Measurements from ENCODE around the gene SPINK13.
"Not testable (repeated sequence)": the region's sequence is repeated elsewhere in the genome, so short reads cannot be mapped to it uniquely, and the experiment has no call there.

Gene SPINK13, protein sequence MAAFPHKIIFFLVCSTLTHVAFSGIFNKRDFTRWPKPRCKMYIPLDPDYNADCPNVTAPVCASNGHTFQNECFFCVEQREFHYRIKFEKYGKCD

DNA sequence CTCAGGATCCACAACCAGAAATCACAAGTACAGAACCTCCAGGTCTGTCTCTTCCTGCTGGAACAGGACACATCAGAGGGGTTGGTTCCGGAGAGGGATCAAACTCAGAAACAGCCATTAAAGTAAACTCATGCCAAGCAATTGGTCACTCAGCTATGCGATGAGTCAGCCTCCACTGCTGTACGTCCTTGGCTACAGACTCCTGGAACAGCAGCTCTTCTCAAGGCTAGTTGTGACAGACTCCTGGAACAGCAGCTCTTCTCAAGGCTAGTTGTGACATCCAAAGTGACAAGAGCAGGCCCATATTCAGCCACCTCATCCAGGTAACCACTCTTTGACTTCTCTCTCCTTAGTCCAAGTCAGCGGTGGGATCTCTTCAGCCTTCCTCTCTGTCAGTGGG, at the start of gene SPINK13:
SPINK13 (plus strand) TSS at position 229 of the 400 bp plus-strand sequence. CDS start 1,279 bp downstream, outside the sequence.
- no peak for DNase-seq

DNA sequence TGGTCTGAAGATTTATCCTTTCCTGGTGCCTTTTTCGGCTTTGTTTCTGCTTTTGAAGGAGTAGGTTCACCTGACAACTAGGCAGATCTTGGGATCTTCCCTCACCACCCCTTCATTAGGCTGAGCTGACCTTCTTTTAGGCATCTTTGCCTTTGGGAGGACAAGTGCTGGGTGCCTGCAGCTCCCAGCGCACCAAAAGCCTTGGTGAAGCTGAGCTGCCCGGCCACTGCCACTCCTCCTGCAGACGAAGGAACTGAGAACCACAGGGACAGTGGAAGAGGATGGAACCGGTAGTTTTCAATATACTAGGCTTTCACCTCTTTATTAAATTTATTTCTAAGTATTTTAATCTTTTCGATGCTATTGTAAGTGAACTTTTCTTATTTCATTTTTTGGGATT, 47.1 kb upstream of the SPINK13 start:
- DNase-seq: no peak

DNA sequence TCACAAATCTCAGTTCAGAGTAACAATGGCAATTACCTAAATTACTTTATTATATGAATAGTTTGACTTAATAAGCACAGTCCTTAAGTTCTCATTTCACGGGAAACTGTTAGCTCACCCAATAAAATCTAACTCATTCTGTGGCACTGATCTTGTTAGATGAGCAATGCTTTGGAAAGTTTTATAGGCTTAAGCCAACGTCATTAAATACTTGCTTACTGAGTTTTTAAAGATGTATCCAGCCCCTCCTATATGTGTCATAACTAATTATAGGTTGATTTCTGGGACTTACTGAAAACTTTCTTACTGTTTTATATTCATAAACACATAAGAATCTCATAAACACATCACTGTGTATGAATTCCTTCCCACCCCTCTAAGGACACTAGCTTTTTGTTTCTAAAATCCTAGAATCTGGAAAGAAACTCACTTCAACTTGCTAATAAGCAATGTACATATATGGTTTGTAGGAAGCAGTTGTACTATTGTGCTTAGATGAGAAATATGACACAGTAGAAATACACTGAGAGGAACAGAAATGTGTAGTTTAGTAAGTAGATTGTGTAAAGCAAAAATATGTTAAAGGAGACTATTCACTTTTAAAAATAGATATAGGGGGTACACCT, 44.4 kb upstream of the SPINK13 start:
- no peak for DNase-seq

DNA sequence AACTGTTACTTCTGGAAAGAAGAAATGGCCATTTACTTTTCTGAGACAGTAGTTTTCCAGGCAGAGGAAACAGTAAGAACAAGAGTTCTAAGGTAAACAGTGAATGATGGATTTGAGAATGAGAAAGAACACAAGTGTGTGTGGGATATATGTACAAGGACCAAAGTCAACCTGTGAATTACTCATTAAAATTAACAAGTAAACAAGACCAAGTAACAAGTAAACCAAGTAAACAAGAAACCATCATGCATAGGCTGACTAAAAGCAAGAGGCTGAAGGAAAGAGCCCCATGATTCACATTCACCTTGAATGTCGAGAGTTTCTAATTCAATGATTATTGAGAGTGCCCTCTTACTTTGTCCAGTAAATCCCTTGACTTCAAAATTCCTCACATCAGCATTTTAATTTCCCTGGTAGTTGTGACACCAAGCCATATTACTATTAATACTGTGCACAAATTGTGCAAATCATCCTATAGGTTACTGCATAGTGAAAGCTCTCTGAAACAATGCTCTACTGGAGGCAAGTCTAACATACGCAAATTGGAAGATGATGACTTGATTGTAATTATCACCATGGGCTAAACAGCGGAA, 40.1 kb upstream of the SPINK13 start:
- DNase-seq: no peak

DNA sequence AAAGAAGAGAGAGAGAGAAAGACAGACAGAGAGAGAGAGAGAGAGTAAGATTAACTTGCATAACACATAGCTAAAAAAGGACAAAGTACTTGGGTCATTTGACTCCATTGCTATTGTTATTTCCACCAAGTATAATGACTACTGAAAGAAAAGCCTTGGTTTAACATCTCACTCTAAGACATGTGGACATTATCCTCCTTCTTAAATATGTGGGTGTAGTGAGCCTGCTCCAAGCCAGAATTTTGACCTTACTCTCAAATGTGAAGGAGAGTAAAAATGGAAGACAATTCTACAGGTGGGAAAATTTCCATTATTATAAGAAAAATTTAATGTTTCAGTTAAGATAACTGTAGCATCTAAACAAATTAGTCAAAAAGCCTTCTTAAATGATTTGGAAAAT, 38.8 kb upstream of the SPINK13 start:
- DNase-seq: no peak

DNA sequence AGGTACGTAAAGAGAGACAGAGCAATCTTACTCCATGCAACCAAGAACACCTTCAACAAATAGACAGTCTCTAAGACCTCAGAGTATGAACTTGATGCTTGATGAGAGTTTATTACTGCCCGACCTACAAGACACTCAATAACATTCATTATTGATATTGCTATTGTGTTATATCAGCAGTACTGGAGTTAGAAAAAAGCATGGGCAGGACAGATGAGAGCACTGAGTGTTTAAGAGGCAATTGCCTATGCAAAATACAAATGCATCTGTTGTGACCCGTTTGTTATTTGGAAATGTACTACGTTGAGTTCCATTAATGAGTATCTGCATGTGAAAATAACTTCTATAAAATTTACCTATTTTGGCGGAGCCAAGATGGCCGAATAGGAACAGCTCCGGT, 38.4 kb upstream of the SPINK13 start:
- no peak for DNase-seq

DNA sequence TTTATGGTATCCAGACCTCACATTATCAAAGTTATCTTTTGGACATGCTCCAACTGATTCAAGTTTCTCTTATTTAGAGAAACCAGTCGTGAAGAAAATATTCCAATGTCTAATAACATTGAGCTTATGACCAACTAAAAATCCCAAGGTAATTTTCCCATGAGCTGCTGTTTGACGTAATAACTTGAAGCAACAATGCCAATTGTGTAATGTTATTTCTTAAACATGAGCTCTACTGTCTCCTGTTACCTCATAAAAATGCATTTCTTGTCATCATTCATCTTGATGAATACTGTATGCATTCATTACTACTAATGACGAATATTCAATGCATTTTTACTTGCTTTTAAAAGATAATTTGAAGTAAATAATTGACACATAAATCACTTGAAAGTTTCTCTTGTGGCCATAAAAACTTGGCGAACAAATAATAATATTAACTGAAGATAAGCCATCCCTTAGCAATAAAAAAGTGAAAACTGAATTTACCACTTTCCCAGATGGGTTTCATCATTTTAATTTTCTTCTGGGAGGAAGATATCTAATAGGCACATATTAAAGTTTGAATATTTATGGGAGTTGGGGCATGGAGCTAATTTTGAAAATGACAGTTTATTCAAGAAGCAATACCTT, 30.7 kb upstream of the SPINK13 start:
- no peak for DNase-seq

DNA sequence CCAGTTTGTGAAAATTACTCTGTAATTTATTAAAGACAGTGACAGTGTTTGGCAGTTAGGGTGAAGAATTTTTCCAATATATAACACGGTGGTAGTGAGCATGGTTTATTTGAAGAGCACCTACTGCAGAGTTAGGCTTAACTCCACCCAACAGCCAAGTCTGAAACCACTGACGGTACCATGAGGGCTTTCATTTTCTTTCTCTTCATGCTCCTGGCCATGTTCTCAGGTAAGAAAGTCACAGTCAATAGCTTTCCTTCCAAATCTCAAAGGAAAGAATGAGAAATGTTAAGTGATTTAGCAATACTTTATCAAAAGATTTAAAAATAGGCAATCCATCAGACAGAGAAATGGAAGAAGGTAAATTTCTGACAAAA, 30.2 kb upstream of the SPINK13 start, which contains the start of gene MARCOL:
MARCOL (plus strand) TSS at position 108 of the 377 bp plus-strand sequence; CDS start at position 181, 73 bp downstream.
- no peak for DNase-seq

DNA sequence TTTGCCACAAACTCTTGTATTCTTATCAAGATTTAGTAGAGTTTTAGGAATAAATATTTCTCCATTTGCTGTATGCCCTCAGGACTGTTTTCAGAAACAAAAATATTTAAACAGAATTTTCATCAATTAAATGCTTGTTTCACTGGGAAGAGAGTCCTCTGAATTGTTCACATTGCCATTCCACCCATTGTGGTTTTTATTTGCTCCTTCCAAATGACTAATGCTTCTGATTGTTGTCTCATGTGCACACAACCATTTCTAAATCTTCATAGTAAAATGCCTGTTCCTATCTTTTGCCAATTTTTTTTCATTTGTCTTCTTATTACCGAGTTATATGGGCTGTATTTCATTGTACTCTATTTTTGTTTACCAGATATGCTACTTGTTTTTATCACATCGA, 19.7 kb upstream of the SPINK13 start:
- no peak for DNase-seq

DNA sequence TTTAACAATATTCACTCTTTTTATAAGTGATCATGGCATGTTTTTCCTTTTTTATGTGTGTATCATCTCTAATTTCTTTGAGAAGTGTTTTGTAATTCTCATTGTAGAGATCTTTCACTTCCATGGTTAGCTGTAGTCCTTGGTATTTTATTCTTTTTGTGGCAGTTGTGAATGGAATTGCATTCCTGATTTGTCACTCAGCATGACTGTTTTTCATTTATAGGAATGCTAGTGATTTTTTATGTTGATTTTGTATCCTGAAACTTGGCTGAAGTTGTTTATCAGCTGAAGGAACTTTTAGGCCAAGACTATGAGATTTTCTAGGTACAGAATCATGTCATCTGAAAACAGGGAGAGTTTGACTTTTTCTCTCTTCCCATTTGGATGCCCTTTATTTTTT, 13.1 kb upstream of the SPINK13 start:
- DNase-seq: no peak

DNA sequence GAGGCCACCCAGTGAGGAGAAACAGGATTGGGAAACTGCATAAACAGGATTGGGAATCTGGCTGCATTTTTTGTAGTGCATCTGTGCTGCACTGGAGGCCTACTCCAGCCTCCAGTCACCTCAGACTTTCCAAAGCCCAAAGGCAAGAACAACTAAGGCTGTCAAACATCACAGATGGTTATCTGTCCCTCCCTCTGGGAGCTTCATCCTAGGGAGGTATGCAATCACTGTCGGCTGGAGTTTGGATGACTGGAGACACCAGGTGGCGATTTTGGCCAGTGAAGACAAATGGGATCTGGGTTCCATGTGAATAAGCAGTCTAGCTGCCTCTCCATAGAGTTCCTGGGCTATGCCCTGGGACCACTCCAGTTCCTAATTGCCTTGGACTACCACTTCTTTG, 9.3 kb upstream of the SPINK13 start:
- no peak for DNase-seq

DNA sequence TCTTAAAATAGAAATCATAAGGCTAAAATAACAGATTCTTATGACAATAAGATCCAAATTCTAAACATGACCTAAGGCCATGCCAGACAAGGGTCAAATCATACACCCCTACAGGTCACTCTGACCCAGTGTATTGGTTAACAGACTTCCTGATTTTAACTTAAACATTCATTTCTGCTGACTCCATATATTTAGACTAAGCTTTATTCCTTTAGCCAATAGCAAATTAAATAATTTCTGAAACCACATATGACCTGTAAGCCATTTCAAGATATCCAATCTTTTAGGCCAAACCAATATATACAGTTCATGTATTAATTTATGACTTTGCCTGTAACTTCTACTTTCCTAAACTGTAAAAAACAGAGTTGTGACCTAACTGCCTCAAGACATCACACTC, 7.4 kb upstream of the SPINK13 start:
- DNase-seq: no peak

DNA sequence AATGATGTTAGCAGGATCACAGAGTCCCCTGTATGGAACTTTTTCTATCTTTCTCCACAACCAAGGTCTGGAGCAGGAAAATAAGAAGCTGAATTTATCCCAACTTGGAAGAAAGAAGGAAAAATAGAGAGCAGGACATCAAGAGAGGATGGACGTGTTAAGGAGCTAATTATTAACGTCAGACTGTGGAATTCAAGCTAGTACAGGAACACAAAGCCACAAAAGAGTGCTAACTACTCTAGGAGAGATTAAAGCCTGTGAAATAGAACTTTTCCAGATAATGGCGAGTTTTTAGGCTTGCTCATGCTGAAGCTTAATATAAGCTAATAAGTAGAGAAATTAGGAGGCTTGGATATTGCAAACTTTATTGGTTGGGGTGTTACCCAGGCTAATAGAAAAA, 632 bp upstream of the SPINK13 start:
- no peak for DNase-seq

DNA sequence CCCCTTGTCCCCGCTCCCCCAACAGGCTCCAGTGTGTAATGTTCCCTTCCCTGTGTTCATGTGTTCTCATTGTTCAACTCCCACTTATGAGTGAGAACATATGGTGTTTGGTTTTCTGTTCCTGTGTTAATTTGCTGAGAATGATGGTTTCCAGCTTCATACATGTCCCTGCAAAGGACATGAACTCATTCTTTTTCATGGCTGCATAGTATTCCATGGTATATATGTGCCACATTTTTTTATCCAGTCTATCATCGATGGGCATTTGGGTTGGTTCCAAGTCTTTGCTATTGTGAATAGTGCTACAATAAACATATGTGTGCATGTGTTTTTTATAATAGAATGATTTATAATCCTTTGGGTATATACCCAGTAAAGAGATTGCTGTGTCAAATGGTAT, 6.5 kb downstream of the SPINK13 start:
- DNase-seq: not testable (repeated sequence)

DNA sequence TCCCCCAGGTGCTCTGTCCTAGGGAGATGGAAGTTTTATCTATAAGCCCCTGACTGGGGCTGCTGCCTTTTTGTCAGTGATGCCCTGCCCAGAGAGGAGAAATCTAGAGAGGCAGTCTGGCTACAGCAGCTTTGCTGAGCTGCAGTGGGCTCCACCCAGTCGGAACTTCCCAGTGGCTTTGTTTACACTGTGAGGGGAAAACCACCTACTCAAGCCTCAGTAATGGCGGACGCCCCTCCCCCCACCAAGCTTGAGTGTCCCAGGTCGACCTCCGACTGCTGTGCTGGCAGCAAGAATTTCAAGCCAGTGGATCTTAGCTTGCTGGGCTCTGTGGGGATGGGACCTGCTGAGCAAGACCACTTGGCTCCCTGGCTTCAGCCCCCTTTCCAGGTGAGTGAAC, 12.3 kb downstream of the SPINK13 start:
- DNase-seq: not testable (repeated sequence)

DNA sequence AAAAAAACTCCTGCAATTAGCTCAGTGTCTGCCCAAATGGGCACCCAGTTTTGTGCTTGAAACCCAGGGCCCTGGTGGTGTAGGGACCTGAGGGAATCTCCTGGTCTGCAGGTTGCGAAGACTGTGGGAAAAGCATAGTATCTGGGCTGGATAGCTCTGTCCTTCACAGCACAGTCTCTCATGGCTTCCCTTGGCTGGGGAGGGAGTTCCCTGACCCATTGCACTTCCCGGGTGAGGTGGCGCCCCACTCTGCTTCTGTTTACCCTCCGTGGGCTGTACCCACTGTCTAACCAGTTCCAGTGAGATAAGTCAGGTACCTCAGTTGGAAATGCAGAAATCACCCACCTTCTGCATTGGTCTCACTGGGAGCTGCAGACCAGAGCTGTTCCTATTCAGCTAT, 12.7 kb downstream of the SPINK13 start:
- not testable (repeated sequence) for DNase-seq

DNA sequence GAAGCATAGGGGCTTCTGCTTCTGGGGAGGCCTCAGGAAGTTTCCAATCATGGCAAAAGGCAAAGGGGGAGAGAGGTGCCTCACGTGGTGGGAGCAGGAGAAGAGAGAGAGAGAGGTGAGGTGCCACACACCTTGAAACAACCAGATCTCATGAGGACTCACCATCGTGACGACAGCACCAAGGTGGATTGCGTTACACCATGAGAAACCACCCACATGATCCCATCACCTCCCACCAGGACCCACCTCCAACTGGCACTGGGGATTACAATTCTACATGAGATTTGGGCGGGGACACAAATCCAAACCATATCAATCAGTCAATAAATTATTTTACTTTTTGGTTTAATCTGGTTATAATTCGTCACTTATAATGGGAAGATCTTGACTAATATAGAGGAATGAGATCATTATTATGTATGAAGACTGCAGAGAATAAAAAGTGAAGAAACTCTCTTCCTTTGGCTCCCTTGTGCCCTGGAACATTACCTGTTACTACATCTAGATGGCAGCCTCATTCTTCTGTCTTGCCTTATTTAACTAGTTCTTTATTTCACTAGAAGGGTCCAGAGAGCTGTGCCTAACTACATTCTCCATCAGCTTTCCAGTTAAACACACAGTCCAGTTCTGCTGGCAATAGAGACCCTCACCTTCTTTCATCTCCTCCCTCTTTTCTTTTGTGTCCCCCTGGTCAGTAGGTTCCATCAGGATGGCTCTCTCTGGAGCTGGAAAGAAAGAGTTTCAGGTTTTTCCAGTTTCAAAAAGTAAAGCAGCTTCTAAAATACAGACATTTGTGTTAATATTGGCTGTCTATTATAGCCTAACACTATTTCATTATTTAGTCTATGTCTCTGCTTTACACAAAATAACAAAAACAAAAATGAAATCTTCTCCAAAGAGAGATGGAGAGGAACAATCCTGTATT, 21.9 kb downstream of the SPINK13 start:
- no peak for DNase-seq

DNA sequence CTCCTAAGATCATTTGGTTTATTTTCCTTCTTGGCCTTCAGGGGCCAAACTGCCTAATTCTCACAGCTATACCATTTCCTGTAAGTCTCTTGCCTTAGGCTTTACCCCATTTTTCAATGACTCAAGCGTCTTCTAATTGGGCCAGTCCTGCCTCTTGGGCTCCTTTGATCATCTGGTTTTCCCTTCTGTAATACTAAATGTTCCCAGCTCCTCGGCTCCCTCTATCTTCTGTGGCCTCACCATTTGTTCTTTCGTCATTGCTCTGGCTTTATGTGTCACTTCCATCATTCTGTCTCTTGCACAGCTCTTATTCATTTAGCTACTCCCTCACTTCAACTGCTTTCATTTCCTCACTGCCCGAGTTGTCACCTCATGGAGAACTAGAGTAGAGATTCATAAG, 29.1 kb downstream of the SPINK13 start:
- no peak for DNase-seq

DNA sequence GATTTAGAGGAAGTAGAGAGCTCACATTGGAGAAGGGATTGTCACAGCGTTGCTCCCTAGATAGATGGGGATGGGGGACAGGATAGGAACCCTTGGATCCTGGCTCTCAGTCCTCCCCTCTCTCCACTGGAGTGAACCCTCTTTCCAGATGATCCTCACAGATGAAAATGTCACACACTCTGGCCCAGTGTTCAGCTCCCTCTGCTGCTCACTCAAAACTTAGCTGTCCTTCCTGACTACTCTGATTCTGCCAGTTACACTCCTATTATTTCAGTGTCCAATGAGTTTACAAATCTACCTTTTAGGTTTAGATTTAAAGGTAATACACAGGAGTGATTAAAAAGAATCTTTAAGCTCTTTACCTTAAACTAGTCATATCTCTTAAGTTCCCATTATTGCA, 37.9 kb downstream of the SPINK13 start:
- DNase-seq: no peak

DNA sequence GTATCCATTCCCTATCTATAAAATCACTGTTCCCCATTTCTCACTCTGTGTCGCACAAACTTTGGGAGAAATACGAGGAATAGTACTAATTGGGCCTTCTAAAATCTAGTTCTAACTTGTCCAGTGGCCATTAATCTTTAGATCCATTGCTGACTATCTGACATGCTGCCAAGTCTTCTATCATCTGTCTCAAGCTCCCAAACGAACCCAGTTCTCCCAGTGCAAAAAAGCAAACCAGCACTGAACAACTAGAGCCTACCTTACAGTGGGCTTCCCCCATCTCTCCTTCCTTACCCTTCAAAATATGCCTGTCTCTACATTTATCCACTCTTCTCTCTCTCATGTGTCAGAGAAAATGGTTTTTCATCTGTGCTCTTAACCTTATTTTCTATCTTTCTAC, 40.4 kb downstream of the SPINK13 start:
- no peak for DNase-seq

DNA sequence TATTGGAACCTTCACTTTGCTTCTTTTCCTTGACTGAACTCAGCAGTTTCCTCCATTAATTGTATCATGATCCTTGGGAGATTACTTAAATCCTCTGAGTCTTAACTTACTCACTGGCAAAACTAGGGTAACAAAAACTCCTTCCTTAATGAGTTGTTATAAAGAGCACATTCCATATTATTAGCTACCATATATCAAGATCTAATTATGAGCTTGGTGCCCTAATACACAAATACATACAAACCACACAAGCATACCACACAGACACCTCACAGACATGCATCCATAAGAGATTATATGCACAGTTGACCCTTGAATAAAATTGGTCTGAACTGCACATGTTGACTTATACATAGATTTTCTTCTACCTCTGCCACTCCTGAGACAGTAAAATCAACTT, 41.2 kb downstream of the SPINK13 start:
- DNase-seq: no peak

DNA sequence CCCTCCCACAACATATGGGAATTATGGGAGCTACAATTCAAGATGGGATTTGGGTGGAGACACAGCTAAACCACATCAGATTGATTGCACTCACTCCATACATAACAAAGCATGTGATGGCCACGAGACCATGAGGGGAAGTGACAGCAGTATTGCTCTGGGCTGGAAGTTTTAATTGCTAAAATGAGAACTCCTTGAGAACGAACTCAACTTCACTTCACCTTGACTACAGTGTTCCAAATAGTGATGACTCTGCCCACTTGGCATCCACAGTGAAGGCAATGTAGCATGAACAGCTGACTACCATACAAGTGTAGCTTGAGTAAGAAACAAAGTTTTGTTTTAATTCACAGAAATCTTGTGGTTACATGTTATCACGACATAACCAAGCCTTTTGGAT, 42.9 kb downstream of the SPINK13 start:
- no peak for DNase-seq

DNA sequence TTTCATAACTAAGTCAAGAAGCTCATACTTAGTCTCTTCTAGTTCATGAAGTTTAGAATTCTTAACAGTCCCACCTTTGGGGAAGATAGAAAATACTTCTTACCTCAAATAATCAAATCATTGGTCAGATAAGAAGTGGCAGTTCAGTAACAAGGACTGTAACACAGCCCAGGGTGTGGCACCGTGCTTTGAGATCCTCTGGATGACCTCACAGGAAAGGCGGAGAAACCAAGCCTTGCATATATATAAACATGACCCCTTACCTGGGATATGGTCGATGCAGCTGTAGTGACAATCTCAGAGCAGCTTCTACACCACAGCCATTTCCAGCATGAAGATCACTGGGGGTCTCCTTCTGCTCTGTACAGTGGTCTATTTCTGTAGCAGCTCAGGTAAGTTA, 43.6 kb downstream of the SPINK13 start, which contains the start of gene SPINK7:
SPINK7 (plus strand) TSS at position 271 of the 400 bp plus-strand sequence; CDS start at position 332, 61 bp downstream.
- no peak for DNase-seq
